K562 (cell line): ENCODE measurements around the gene HSP90AA1. TPM values are rescaled to one million over a fixed set of nuclear protein-coding genes. Genes with fewer than 3 reads are reported as not detected.

Experiments
- ARHGAP35 ChIP-seq: fragments of 450-650 bp; IDR thresholded peaks from 2 replicates; pipeline ENCODE4 v1.6.1; 2018; ENCODE audit not compliant: partially characterized antibody
- CEBPB ChIP-seq: fragments of 450-650 bp; IDR thresholded peaks from 2 replicates; pipeline ENCODE4 v1.6.1; 2016; ENCODE audit warnings: missing genetic modification characterization, missing compliant biosample characterization
- CXXC5 ChIP-seq: fragments of 250-450 bp; sonication (Bioruptor Pico); IDR thresholded peaks from 2 replicates; pipeline ENCODE4 v1.8.0; 2022; ENCODE audit warnings: inconsistent platforms, mild to moderate bottlenecking, moderate library complexity
- EWSR1 ChIP-seq: fragments of 450-650 bp; IDR thresholded peaks from 2 replicates; pipeline ENCODE4 v1.6.1; 2018; ENCODE audit warnings: borderline replicate concordance, mild to moderate bottlenecking, low read depth, moderate library complexity; ENCODE audit not compliant: partially characterized antibody
- GTF2F1 ChIP-seq: IDR thresholded peaks from 2 replicates; pipeline ENCODE4 v1.6.1; 2011; ENCODE audit warnings: low read depth, low read length, improper control_type of control experiment
- KDM1A ChIP-seq, 2 experiments: fragments of 450-650 bp; IDR thresholded peaks; 2 replicates each; pipeline ENCODE4 v1.6.1; 2016; ENCODE audit warnings: mild to moderate bottlenecking in 2 of 2
- NEUROD1 ChIP-seq: fragments of 150-350 bp; IDR thresholded peaks from 2 replicates; pipeline ENCODE4 v1.6.1; 2014; ENCODE audit warnings: borderline replicate concordance, low read length, low read depth; ENCODE audit not compliant: partially characterized antibody
- POLR2AphosphoS2 ChIP-seq: IDR thresholded peaks from 2 replicates; pipeline ENCODE4 v1.6.1; 2012; ENCODE audit warnings: low read length, improper control_type of control experiment
- RAD21 ChIP-seq, 2 experiments: fragments of 250-450 bp in 1 of 2; fragments of 450-650 bp in 1 of 2; sonication (Bioruptor Pico) in 1 of 2; formaldehyde crosslinking in 1 of 2; IDR thresholded peaks in 1 of 2; conservative IDR thresholded peaks in 1 of 2; 2 replicates each; pipeline versions ENCODE4 v1.4.0 to v1.8.0; 2020 to 2022; ENCODE audit warnings: mild to moderate bottlenecking in 2 of 2, moderate library complexity in 1 of 2
- RFX7 ChIP-seq: fragments of 250-450 bp; sonication (Bioruptor Pico); IDR thresholded peaks from 2 replicates; pipeline ENCODE4 v1.5.1; 2021; ENCODE audit warnings: mild to moderate bottlenecking
- TEAD1 ChIP-seq, 2 experiments: fragments of 450-650 bp in 1 of 2; sonication (generic) in 1 of 2; formaldehyde crosslinking; IDR thresholded peaks; 2 replicates each; pipeline versions ENCODE4 v1.4.0 to v1.8.0; 2020 to 2022; ENCODE audit warnings: mild to moderate bottlenecking in 2 of 2, missing genetic modification reagents in 1 of 2
- ZBTB17 ChIP-seq: fragments of 450-650 bp; formaldehyde crosslinking; IDR thresholded peaks from 2 replicates; pipeline ENCODE4 v1.4.0; 2020; ENCODE audit warnings: mild to moderate bottlenecking
- ZC3H11A ChIP-seq: IDR thresholded peaks from 2 replicates; pipeline ENCODE4 v1.6.1; 2012; ENCODE audit warnings: low read depth, low read length, improper control_type of control experiment
- ZFX ChIP-seq: sonication (generic); formaldehyde crosslinking; IDR thresholded peaks from 2 replicates; pipeline ENCODE4 v1.8.0; 2022; ENCODE audit warnings: mild to moderate bottlenecking, missing genetic modification reagents, moderate library complexity
- ZNF121 ChIP-seq: sonication (generic); formaldehyde crosslinking; conservative IDR thresholded peaks from 2 replicates; pipeline ENCODE4 v1.8.0; 2022; ENCODE audit warnings: missing genetic modification reagents
- ZNF165 ChIP-seq: fragments of 250-450 bp; sonication (Bioruptor Pico); IDR thresholded peaks from 2 replicates; pipeline ENCODE4 v1.4.0; 2020; ENCODE audit warnings: borderline replicate concordance
- polyA plus RNA-seq, 8 experiments: library from polyadenylated mRNA; depleted of rRNA in 4 of 8; stranded (reverse) in 5 of 8; unstranded in 3 of 8; fragments of >200 nt; fragmentation: Nextera tagmentation in 2 of 8; fragmentation: Illumina TruSeq in 1 of 8; extraction: Ambion mirVana in 2 of 8; extraction: Trizol in 1 of 8; gene quantifications; 2 replicates each; pipeline versions ENCODE4 v1.2.1 to v1.2.3, GENCODE V29; 2011 to 2014; ENCODE audit warnings: inconsistent platforms in 1 of 8, missing spikeins in 1 of 8
- total RNA-seq, 7 experiments: library from RNA; depleted of rRNA in 6 of 7; stranded (reverse); fragments of >200 nt in 6 of 7; fragmentation: Illumina TruSeq in 2 of 7; extraction: Trizol in 2 of 7; gene quantifications; 2 replicates each; pipeline versions ENCODE4 v1.2.1 to v1.2.3, GENCODE V29; 2011 to 2021; ENCODE audit warnings: low replicate concordance in 1 of 7
- TF ChIP-seq, protein P1 (sequence below), 2 experiments: IDR thresholded peaks; 2 replicates each; pipeline ENCODE4 v1.6.1; 2012; ENCODE audit warnings: improper control_type of control experiment in 2 of 2, low read depth in 2 of 2, low read length in 2 of 2, borderline replicate concordance in 1 of 2
- TF ChIP-seq, protein P2 (sequence below): fragments of 250-450 bp; sonication (Bioruptor Pico); IDR thresholded peaks from 2 replicates; pipeline ENCODE4 v1.5.0; 2021; ENCODE audit warnings: mild to moderate bottlenecking, borderline replicate concordance
- TF ChIP-seq, protein P3 (sequence below): sonication (generic); formaldehyde crosslinking; IDR thresholded peaks from 2 replicates; pipeline ENCODE4 v1.8.1; 2022; ENCODE audit warnings: missing genetic modification reagents
- TF ChIP-seq, protein P4 (sequence below): sonication (generic); IDR thresholded peaks from 2 replicates; pipeline ENCODE4 v1.6.1; 2016

The HSP90AA1 gene
- total and polyA plus RNA-seq, 9 of the 15 experiments (the other 6 are each of a cell fraction or from before 2014, with no cell fraction given) = 377 to 1,731 (median 879) TPM

DNA sequence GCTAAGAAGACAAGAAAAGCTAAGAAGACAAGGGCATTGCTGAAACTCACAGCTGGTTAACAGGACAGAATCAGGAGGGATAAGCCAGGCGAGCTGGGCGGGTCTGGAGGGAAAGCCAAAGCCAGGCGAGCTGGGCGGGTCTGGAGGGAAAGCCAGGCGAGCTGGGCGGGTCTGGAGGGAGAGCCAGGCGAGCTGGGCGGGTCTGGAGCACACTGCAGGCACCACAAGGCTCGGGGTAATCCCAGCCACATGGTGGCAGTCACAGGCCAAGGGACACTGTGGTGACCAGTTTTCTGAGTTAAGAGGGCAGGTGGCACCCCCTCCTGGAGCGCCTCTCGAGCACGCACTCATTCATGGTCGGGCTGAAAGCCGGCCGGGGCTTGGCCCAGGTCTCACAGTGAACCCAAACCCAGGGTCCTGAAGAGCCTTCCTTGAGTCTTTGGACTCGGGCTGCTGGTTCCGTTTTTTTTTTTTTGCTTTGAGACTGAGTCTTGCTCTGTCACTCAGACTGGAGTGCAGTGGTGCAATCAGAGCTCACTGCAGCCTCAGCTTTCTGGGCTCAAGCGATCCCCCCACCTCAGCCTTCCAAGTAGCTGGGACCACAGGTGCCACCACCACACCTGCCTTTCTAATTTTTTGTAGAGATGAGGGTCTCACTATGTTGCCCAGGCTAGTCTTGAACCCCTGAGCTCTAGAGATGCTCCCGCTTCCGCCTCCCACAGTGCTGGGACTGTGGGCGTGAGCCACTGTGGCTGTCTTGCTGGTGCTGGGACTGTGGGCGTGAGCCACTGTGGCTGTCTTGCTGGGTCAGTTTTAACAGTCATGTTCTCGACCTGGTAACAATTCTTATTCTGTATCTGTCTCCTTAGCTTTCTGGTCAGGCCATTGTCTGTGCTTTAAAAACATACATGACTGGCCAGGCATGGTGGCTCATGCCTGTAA lies 40.2 kb downstream of the HSP90AA1 start (continued):
- TF ChIP-seq, protein P1, sequence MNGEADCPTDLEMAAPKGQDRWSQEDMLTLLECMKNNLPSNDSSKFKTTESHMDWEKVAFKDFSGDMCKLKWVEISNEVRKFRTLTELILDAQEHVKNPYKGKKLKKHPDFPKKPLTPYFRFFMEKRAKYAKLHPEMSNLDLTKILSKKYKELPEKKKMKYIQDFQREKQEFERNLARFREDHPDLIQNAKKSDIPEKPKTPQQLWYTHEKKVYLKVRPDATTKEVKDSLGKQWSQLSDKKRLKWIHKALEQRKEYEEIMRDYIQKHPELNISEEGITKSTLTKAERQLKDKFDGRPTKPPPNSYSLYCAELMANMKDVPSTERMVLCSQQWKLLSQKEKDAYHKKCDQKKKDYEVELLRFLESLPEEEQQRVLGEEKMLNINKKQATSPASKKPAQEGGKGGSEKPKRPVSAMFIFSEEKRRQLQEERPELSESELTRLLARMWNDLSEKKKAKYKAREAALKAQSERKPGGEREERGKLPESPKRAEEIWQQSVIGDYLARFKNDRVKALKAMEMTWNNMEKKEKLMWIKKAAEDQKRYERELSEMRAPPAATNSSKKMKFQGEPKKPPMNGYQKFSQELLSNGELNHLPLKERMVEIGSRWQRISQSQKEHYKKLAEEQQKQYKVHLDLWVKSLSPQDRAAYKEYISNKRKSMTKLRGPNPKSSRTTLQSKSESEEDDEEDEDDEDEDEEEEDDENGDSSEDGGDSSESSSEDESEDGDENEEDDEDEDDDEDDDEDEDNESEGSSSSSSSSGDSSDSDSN (IDR thresholded peaks at IDR 0.05; ENCODE audit: borderline replicate concordance in 1 of 2, low read depth in 2 of 2, low read length in 2 of 2) = 0 out of 4 replicates have a peak, but pooled peaks of 1 of the 2 experiments have one; percentile 63
- TF ChIP-seq NEUROD1 = no peak
- peak; percentile 44; the same call in 1 of the 2 replicates for TF ChIP-seq POLR2AphosphoS2
- no peak for TF ChIP-seq CXXC5 (CRISPR knock-in tag)
- no peak for TF ChIP-seq ZNF165 (CRISPR knock-in tag)
- TF ChIP-seq ZBTB17 = no peak
- TF ChIP-seq RAD21 (CRISPR knock-in tag; conservative IDR thresholded peaks at IDR 0.05 in 1 of 2, IDR thresholded peaks at IDR 0.05 in 1 of 2) = peak; percentile 51 to 79
- no peak for TF ChIP-seq GTF2F1
- no peak for TF ChIP-seq CEBPB (tag)
- TF ChIP-seq ZFX (CRISPR knock-in tag) = no peak
- TF ChIP-seq, protein P2, sequence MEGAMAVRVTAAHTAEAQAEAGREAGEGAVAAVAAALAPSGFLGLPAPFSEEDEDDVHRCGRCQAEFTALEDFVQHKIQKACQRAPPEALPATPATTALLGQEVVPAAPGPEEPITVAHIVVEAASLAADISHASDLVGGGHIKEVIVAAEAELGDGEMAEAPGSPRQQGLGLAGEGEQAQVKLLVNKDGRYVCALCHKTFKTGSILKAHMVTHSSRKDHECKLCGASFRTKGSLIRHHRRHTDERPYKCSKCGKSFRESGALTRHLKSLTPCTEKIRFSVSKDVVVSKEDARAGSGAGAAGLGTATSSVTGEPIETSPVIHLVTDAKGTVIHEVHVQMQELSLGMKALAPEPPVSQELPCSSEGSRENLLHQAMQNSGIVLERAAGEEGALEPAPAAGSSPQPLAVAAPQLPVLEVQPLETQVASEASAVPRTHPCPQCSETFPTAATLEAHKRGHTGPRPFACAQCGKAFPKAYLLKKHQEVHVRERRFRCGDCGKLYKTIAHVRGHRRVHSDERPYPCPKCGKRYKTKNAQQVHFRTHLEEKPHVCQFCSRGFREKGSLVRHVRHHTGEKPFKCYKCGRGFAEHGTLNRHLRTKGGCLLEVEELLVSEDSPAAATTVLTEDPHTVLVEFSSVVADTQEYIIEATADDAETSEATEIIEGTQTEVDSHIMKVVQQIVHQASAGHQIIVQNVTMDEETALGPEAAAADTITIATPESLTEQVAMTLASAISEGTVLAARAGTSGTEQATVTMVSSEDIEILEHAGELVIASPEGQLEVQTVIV (CRISPR knock-in tag) = no peak
- TF ChIP-seq, protein P3, sequence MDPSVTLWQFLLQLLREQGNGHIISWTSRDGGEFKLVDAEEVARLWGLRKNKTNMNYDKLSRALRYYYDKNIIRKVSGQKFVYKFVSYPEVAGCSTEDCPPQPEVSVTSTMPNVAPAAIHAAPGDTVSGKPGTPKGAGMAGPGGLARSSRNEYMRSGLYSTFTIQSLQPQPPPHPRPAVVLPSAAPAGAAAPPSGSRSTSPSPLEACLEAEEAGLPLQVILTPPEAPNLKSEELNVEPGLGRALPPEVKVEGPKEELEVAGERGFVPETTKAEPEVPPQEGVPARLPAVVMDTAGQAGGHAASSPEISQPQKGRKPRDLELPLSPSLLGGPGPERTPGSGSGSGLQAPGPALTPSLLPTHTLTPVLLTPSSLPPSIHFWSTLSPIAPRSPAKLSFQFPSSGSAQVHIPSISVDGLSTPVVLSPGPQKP (CRISPR knock-in tag) = no peak
- no peak for TF ChIP-seq ARHGAP35
- TF ChIP-seq TEAD1 (CRISPR knock-in tag; IDR thresholded peaks at IDR 0.05) = no peak
- TF ChIP-seq KDM1A (IDR thresholded peaks at IDR 0.05) = no peak
- no peak for TF ChIP-seq EWSR1
- TF ChIP-seq ZC3H11A = no peak
- peak; percentile 68 for TF ChIP-seq ZNF121 (CRISPR knock-in tag)
- TF ChIP-seq RFX7 (CRISPR knock-in tag) = no peak
- TF ChIP-seq, protein P4, sequence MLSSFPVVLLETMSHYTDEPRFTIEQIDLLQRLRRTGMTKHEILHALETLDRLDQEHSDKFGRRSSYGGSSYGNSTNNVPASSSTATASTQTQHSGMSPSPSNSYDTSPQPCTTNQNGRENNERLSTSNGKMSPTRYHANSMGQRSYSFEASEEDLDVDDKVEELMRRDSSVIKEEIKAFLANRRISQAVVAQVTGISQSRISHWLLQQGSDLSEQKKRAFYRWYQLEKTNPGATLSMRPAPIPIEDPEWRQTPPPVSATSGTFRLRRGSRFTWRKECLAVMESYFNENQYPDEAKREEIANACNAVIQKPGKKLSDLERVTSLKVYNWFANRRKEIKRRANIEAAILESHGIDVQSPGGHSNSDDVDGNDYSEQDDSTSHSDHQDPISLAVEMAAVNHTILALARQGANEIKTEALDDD = no peak
